Measurements from ENCODE around the gene CD63.

DNA sequence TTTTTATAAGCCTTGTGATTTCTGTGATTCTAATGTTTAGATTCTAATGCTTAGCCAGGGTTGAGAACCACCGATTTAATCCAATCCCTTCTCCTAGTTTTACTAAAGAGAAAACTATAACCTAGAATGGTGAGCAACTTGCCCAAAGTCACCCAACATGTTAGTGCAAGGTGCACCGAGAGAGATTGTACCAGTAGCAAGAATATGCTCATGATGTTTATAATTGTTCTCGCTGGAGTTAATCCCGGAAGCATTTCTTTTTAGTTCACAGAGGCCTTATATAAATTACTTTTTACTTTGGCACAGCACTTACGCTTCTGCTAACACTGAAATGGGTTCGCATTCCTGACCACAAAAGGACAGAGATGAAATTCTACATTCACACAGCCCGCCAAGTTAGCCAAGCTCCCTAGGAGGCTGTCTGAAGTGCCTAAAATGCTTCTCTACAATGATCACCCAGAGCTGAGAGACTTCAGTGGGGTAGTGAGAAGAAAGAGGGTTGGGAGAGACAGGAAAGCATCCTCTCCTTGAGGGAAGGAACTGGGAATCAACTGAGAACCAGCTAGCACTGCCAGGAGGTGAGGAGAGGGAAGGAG, 13.5 kb downstream of the CD63 start:
- TF ChIP-seq, protein P1, sequence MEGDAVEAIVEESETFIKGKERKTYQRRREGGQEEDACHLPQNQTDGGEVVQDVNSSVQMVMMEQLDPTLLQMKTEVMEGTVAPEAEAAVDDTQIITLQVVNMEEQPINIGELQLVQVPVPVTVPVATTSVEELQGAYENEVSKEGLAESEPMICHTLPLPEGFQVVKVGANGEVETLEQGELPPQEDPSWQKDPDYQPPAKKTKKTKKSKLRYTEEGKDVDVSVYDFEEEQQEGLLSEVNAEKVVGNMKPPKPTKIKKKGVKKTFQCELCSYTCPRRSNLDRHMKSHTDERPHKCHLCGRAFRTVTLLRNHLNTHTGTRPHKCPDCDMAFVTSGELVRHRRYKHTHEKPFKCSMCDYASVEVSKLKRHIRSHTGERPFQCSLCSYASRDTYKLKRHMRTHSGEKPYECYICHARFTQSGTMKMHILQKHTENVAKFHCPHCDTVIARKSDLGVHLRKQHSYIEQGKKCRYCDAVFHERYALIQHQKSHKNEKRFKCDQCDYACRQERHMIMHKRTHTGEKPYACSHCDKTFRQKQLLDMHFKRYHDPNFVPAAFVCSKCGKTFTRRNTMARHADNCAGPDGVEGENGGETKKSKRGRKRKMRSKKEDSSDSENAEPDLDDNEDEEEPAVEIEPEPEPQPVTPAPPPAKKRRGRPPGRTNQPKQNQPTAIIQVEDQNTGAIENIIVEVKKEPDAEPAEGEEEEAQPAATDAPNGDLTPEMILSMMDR (IDR thresholded peaks at IDR 0.05), result no peak
- TF ChIP-seq POLR2A (IDR thresholded peaks at IDR 0.05), result no peak

Measured in adrenal gland (tissue), 5 donors.